Breast epithelium (tissue), 4 donors: Measurements from ENCODE around the gene RTL3. TPM values are rescaled to one million over a fixed set of nuclear protein-coding genes. Genes with fewer than 3 reads are reported as not detected.

Experiments used
- DNase-seq, 2 donors: peaks; one replicate each; pipeline ENCODE4 v3.0.0-alpha.2; 2019; ENCODE audit warnings: low spot score in 2 of 2
- H3K27ac ChIP-seq, 2 donors: fragments of 200-600 bp; sonication (generic) in 1 of 2; one replicate each; pipeline ENCODE4 v1.5.1; 2016 to 2019; ENCODE audit warnings: mild to moderate bottlenecking in 1 of 2
- H3K27me3 ChIP-seq, 2 donors: fragments of 200-600 bp; sonication (generic) in 1 of 2; one replicate each; pipeline versions ENCODE4 v1.5.1 to v1.6.0; 2017 to 2019; ENCODE audit warnings: control low read depth in 1 of 2, mild to moderate bottlenecking in 1 of 2
- H3K36me3 ChIP-seq: fragments of 200-600 bp; one replicate; pipeline ENCODE4 v1.5.1; 2019
- H3K4me1 ChIP-seq, 2 donors: fragments of 200-600 bp; sonication (generic); one replicate each; pipeline ENCODE4 v1.5.1; 2016 to 2019; ENCODE audit warnings: control low read depth in 1 of 2
- H3K4me3 ChIP-seq, 3 donors: fragments of 200-600 bp; sonication (generic); 1 replicate in 2 of 3; 2 replicates in 1 of 3; pipeline ENCODE4 v1.5.1; 2016 to 2019; ENCODE audit warnings: mild to moderate bottlenecking in 3 of 3, moderate library complexity in 2 of 3
- H3K9me3 ChIP-seq, 2 donors: fragments of 200-600 bp; sonication (generic) in 1 of 2; one replicate each; pipeline ENCODE4 v1.5.1; 2016 to 2019; ENCODE audit warnings: control low read depth in 1 of 2
- POLR2A ChIP-seq: fragments of 450-650 bp; IDR thresholded peaks from one replicate; pipeline ENCODE4 v1.6.1; 2016; ENCODE audit warnings: antibody characterized with exemption, mild to moderate bottlenecking, moderate library complexity
- POLR2AphosphoS5 ChIP-seq, 3 donors: sonication (generic); formaldehyde crosslinking; IDR thresholded peaks; one replicate each; pipeline ENCODE4 v1.6.1; 2017; ENCODE audit warnings: antibody characterized with exemption in 3 of 3
- intact Hi-C: fragments of 100-400 bp; cut with DNase I; formaldehyde crosslinking; loops from one replicate; pipeline ENCODE4 v1.15.1; 2023; ENCODE audit warnings: low total_unique reads
- total RNA-seq, 3 donors: library from RNA; depleted of rRNA; stranded (reverse); fragments of >200 nt; gene quantifications; one replicate each; pipeline ENCODE4 v1.1.0, GENCODE V29; 2016
- TF ChIP-seq, protein P1 (sequence below), 3 donors: fragments of 450-650 bp; IDR thresholded peaks; one replicate each; pipeline ENCODE4 v1.5.1; 2016 to 2017; ENCODE audit warnings: antibody characterized with exemption in 3 of 3, mild to moderate bottlenecking in 3 of 3, moderate library complexity in 3 of 3

Gene RTL3, protein sequence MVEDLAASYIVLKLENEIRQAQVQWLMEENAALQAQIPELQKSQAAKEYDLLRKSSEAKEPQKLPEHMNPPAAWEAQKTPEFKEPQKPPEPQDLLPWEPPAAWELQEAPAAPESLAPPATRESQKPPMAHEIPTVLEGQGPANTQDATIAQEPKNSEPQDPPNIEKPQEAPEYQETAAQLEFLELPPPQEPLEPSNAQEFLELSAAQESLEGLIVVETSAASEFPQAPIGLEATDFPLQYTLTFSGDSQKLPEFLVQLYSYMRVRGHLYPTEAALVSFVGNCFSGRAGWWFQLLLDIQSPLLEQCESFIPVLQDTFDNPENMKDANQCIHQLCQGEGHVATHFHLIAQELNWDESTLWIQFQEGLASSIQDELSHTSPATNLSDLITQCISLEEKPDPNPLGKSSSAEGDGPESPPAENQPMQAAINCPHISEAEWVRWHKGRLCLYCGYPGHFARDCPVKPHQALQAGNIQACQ
- total RNA-seq: 1 to 10 TPM in 1 of 3 donors, under 1 TPM in 1, not detected in 1; 0.44 to 1.6 TPM

DNA sequence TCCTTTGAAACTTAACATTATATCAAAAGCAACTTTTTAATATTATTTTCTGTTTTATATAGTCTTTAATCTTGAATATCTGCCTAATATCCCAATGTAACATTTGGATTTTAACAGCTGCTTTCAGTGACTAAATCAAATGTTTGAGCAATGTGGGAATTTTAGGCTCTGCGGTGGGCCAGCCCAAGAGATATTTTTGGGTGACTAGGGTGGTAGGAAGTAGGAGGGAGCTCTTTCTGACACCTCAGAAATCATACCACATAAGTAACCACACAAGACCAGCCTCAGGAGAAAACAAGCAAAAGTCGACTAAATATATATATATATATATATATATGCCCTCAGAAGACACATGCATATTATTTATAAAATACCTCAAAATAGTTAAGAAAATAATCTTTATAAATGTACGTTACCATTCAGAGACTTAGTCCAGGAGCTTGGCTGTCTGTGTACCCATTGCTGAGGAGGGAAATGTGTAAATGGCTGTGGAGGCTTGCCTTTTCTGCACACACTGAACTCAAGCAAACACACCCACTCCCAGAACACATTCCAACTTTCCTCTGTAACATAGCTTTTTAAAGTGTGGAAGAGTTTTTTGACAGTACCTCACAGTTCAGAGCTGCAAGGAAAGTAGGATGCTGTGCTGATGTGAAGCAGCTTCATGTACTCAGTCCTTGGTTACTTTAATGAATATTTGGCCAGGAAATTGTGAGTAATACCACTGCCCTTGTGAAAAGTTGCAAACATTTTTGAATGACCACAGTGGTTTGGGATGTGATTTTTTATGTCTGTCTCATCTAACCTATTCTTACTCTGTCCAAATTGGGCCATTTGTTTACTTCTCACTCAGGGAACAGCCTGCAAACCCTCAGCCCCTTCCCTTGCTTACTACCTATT lies at the start of gene RTL3:
Gene RTL3, minus strand, starts transcription at position 484 of the 900 bp plus-strand sequence. CDS start 908 bp downstream, outside the sequence.
- peak within 1 kb of the TSS in 2 of 3 donors; percentile 5 to 19 for H3K4me3 ChIP-seq
- intact Hi-C loops: no loop called here

DNA sequence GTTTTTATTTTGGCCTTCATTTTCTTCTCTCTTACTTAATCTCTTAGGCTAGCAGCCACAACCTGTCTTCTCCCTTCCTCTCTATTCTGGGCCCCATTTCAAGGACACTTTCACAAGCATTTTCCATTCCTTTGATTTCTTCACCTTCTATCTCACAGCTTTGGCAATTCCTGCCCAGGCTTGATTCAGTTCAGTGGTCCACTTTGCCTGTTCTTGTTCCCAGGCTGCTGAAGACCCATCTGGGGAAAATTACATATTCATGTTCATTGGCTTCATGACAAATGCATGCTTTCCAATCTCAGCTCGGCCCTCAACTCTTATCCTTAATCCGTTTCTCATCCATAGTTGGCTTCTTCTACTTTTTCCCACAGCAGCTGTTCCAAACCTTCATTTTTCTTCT lies 49.7 kb upstream of the RTL3 start:
- Histone ChIP-seq H3K9me3 (no peaks in the 10 kb centered on the region), H3K4me1 (no peaks in the 10 kb centered on the region), H3K27ac (no peak overlapping the region), H3K36me3 (no peaks in the 10 kb centered on the region), H3K4me3 (no peak overlapping the region), H3K27me3 (peaks cover 0 to 14% of the 10 kb centered on the region in 2 donors)
- no peak for DNase-seq
- intact Hi-C loops: no loop called here
- peak in 1 of 3 donors; percentile 50 for TF ChIP-seq POLR2AphosphoS5 (IDR thresholded peaks at IDR 0.05)
- TF ChIP-seq, protein P1, sequence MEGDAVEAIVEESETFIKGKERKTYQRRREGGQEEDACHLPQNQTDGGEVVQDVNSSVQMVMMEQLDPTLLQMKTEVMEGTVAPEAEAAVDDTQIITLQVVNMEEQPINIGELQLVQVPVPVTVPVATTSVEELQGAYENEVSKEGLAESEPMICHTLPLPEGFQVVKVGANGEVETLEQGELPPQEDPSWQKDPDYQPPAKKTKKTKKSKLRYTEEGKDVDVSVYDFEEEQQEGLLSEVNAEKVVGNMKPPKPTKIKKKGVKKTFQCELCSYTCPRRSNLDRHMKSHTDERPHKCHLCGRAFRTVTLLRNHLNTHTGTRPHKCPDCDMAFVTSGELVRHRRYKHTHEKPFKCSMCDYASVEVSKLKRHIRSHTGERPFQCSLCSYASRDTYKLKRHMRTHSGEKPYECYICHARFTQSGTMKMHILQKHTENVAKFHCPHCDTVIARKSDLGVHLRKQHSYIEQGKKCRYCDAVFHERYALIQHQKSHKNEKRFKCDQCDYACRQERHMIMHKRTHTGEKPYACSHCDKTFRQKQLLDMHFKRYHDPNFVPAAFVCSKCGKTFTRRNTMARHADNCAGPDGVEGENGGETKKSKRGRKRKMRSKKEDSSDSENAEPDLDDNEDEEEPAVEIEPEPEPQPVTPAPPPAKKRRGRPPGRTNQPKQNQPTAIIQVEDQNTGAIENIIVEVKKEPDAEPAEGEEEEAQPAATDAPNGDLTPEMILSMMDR (IDR thresholded peaks at IDR 0.05): no peak
- TF ChIP-seq POLR2A: no peak

More for the DNA sequence above, at the start of gene RTL3:
- H3K27me3 ChIP-seq: peaks cover 0 to 53% of the 10 kb centered on the region in 2 donors
- H3K9me3 ChIP-seq: no peaks in the 10 kb centered on the region
- no peak for DNase-seq
- H3K4me1 ChIP-seq: no peaks in the 10 kb centered on the region
- no peak for TF ChIP-seq POLR2A
- TF ChIP-seq POLR2AphosphoS5 (IDR thresholded peaks at IDR 0.05): no peak
- TF ChIP-seq, protein P1 (IDR thresholded peaks at IDR 0.05): no peak
- H3K36me3 ChIP-seq: no peaks in the 10 kb centered on the region
- peak within 1 kb of the TSS in 1 of 2 donors; percentile 19 for H3K27ac ChIP-seq

DNA sequence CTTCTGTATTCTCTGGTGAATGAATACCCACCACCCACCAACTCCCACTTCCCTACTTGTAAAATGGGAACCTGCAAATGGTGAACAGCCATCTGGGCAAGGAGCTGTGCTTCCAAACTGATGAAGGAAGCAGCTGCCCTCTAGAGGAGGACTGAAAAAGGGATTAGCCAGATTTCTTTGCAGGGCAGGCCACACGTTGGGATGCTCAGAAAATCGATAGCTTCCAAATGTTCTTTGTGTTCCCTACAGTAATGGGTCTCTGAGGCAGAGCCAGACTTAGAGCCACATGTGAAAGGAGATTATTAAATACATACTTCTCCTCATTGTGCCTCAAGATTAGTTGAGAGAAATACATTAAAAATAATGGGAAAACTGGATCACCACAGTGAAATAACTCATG lies 49.1 kb upstream of the RTL3 start:
- no peaks in the 10 kb centered on the region for H3K36me3 ChIP-seq
- H3K27me3 ChIP-seq: peaks cover 0 to 14% of the 10 kb centered on the region in 2 donors
- intact Hi-C loops: no loop called here
- H3K4me3 ChIP-seq: no peak overlapping the region
- H3K27ac ChIP-seq: peak overlapping the region in 1 of 2 donors; percentile 46
- no peaks in the 10 kb centered on the region for H3K4me1 ChIP-seq
- TF ChIP-seq POLR2A (no peak), POLR2AphosphoS5 (IDR thresholded peaks at IDR 0.05) (no peak)
- TF ChIP-seq, protein P1 (IDR thresholded peaks at IDR 0.05): no peak
- no peak for DNase-seq
- H3K9me3 ChIP-seq: no peaks in the 10 kb centered on the region

DNA sequence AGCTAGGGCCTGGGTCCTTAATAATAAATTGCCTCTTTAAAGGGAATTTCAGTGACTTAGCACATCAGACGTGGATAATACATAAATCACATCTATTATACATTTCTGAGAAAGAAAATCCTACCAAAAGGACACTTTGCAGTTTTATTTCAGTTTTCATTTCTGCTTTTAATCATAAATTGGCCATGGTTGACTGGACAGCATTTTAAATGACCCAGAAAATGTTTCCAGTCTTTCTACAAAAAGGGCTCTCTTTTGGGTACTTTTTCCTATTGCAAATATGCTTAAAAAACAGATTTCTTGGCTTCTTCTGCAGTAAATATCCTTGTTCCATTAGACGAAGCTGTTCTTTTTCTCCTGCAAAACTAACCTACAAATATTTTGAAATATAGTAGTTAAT lies 46.9 kb upstream of the RTL3 start:
- H3K27ac ChIP-seq: no peak overlapping the region
- intact Hi-C loops: no loop called here
- no peak overlapping the region for H3K4me3 ChIP-seq

More for the DNA sequence above, 46.9 kb upstream of the RTL3 start:
- Histone ChIP-seq H3K36me3 (no peaks in the 10 kb centered on the region), H3K9me3 (no peaks in the 10 kb centered on the region), H3K27me3 (peaks cover 0 to 10% of the 10 kb centered on the region in 2 donors), H3K4me1 (no peaks in the 10 kb centered on the region)
- DNase-seq: no peak
- TF ChIP-seq POLR2A (no peak), POLR2AphosphoS5 (IDR thresholded peaks at IDR 0.05) (no peak)
- TF ChIP-seq, protein P1 (IDR thresholded peaks at IDR 0.05): no peak
